K562 (cell line): ENCODE data around the gene RPS6KA4. TPM values are rescaled to one million over a fixed set of nuclear protein-coding genes. Genes with fewer than 3 reads are reported as not detected.

Experiments
- DDX20 ChIP-seq: fragments of 450-650 bp; IDR thresholded peaks from 2 replicates; pipeline ENCODE4 v1.6.1; 2016; ENCODE audit warnings: missing genetic modification characterization, low read depth, mild to moderate bottlenecking, missing compliant biosample characterization, moderate library complexity
- ETV5 ChIP-seq: sonication (generic); formaldehyde crosslinking; IDR thresholded peaks from 2 replicates; pipeline ENCODE4 v1.4.0; 2020; ENCODE audit warnings: low read depth, mild to moderate bottlenecking, missing genetic modification reagents
- GABPB1 ChIP-seq: sonication (generic); formaldehyde crosslinking; IDR thresholded peaks from 2 replicates; pipeline ENCODE4 v1.8.0; 2022; ENCODE audit warnings: mild to moderate bottlenecking, missing genetic modification reagents
- GTF2B ChIP-seq: IDR thresholded peaks from 2 replicates; pipeline ENCODE4 v1.6.1; 2011; ENCODE audit not compliant: insufficient read length; ENCODE audit errors: extremely low read depth
- HDAC3 ChIP-seq: fragments of 450-650 bp; IDR thresholded peaks from 2 replicates; pipeline ENCODE4 v1.6.1; 2018; ENCODE audit warnings: borderline replicate concordance, mild to moderate bottlenecking, moderate library complexity; ENCODE audit not compliant: partially characterized antibody
- HLTF ChIP-seq: fragments of 450-650 bp; IDR thresholded peaks from 2 replicates; pipeline ENCODE4 v1.6.1; 2016
- HNRNPUL1 ChIP-seq: fragments of 200-400 bp; formaldehyde crosslinking; IDR thresholded peaks from 2 replicates; pipeline ENCODE4 v1.6.1; 2017; ENCODE audit warnings: low read length
- IRF9 ChIP-seq: fragments of 450-650 bp; IDR thresholded peaks from 2 replicates; pipeline ENCODE4 v1.6.1; 2016; ENCODE audit warnings: missing biosample characterization, missing genetic modification characterization
- KDM1A ChIP-seq, 2 experiments: fragments of 450-650 bp; IDR thresholded peaks; 2 replicates each; pipeline ENCODE4 v1.6.1; 2016; ENCODE audit warnings: mild to moderate bottlenecking in 2 of 2
- MCM3 ChIP-seq: fragments of 450-650 bp; IDR thresholded peaks from 2 replicates; pipeline ENCODE4 v1.6.1; 2016
- MCM7 ChIP-seq, 2 experiments: fragments of 450-650 bp; IDR thresholded peaks; 2 replicates each; pipeline ENCODE4 v1.6.1; 2016 to 2018
- POLR3G ChIP-seq: IDR thresholded peaks from 2 replicates; pipeline ENCODE4 v1.6.1; 2011; ENCODE audit not compliant: insufficient read length, insufficient replicate concordance; ENCODE audit errors: extremely low read depth
- PRDM10 ChIP-seq: fragments of 450-650 bp; IDR thresholded peaks from 2 replicates; pipeline ENCODE4 v1.6.1; 2018; ENCODE audit not compliant: partially characterized antibody
- RBM39 ChIP-seq: fragments of 200-400 bp; formaldehyde crosslinking; optimal IDR thresholded peaks from 2 replicates; pipeline ENCODE3; 2018; ENCODE audit warnings: low read depth, low read length
- TBL1XR1 ChIP-seq, 2 experiments: IDR thresholded peaks; 2 replicates each; pipeline ENCODE4 v1.6.1; 2012; ENCODE audit warnings: improper control_type of control experiment in 2 of 2, low read length in 2 of 2, mild to moderate bottlenecking in 1 of 2
- ZBTB11 ChIP-seq, 3 experiments: fragments of 200-800 bp in 1 of 3; fragments of 250-450 bp in 1 of 3; fragments of 450-650 bp in 1 of 3; sonication (Bioruptor Pico) in 1 of 3; sonication (Bioruptor generic) in 1 of 3; formaldehyde crosslinking in 1 of 3; IDR thresholded peaks; 2 replicates each; pipeline versions ENCODE4 v1.6.1 to v1.8.0; 2016 to 2022; ENCODE audit warnings: mild to moderate bottlenecking in 2 of 3, missing genetic modification characterization in 2 of 3, missing compliant biosample characterization in 1 of 3, moderate library complexity in 1 of 3
- ZNF133 ChIP-seq: fragments of 250-450 bp; sonication (Bioruptor Pico); IDR thresholded peaks from 2 replicates; pipeline ENCODE4 v1.4.0; 2020; ENCODE audit warnings: mild to moderate bottlenecking
- ZNF212 ChIP-seq: fragments of 450-650 bp; formaldehyde crosslinking; IDR thresholded peaks from 2 replicates; pipeline ENCODE4 v1.4.0; 2020; ENCODE audit warnings: mild to moderate bottlenecking
- ZNF354B ChIP-seq: fragments of 250-450 bp; sonication (Bioruptor Pico); IDR thresholded peaks from 2 replicates; pipeline ENCODE4 v1.4.0; 2020
- ZNF778 ChIP-seq: fragments of 450-650 bp; formaldehyde crosslinking; IDR thresholded peaks from 2 replicates; pipeline ENCODE4 v1.4.0; 2020; ENCODE audit warnings: mild to moderate bottlenecking, moderate library complexity
- polyA plus RNA-seq, 8 experiments: library from polyadenylated mRNA; depleted of rRNA in 4 of 8; stranded (reverse) in 5 of 8; unstranded in 3 of 8; fragments of >200 nt; fragmentation: Nextera tagmentation in 2 of 8; fragmentation: Illumina TruSeq in 1 of 8; extraction: Ambion mirVana in 2 of 8; extraction: Trizol in 1 of 8; gene quantifications; 2 replicates each; pipeline versions ENCODE4 v1.2.1 to v1.2.3, GENCODE V29; 2011 to 2014; ENCODE audit warnings: inconsistent platforms in 1 of 8, missing spikeins in 1 of 8
- total RNA-seq, 7 experiments: library from RNA; depleted of rRNA in 6 of 7; stranded (reverse); fragments of >200 nt in 6 of 7; fragmentation: Illumina TruSeq in 2 of 7; extraction: Trizol in 2 of 7; gene quantifications; 2 replicates each; pipeline versions ENCODE4 v1.2.1 to v1.2.3, GENCODE V29; 2011 to 2021; ENCODE audit warnings: low replicate concordance in 1 of 7

RPS6KA4 gene
- total and polyA plus RNA-seq, 9 of the 15 experiments (the other 6 are each of a cell fraction or from before 2014, with no cell fraction given): 0.15 to 23.8 (median 9.8) TPM

GRCh38 chr11:64341851-64342791, 16.8 kb upstream of the RPS6KA4 start (continued):
- TF ChIP-seq ZBTB11 (CRISPR knock-in tag; IDR thresholded peaks at IDR 0.05) (no peak), GABPB1 (CRISPR knock-in tag) (peak; percentile 58; the same call in 1 of the 2 replicates), PRDM10 (no peak), ZNF354B (CRISPR knock-in tag) (no peak), MCM7 (IDR thresholded peaks at IDR 0.05) (no peak), ZNF212 (CRISPR knock-in tag) (no peak), ZNF778 (CRISPR knock-in tag) (no peak), MCM3 (no peak), GTF2B (no peak), POLR3G (no peak), HLTF (no peak), ZNF133 (CRISPR knock-in tag) (no peak), HDAC3 (no peak), ETV5 (CRISPR knock-in tag) (no peak), RBM39 (no peak), TBL1XR1 (IDR thresholded peaks at IDR 0.05; ENCODE audit: low read length in 2 of 2) (no peak), IRF9 (no peak), KDM1A (IDR thresholded peaks at IDR 0.05) (no peak; a peak in 2 of 4 replicates), DDX20 (tag) (no peak), HNRNPUL1 (no peak)
